Iris pigment epithelial cell (primary cell): ENCODE measurements around the gene NID1.
A peak's percentile ranks its signal among the peaks of the same experiment; 100 is the strongest.
"Not testable (repeated sequence)": the region's sequence is repeated elsewhere in the genome, so short reads cannot be mapped to it uniquely, and the experiment has no call there.

Source experiments
- DNase-seq: peaks from one replicate; pipeline ENCODE4 v3.0.0-alpha.2; 2011; ENCODE audit warnings: low read depth

Gene NID1

GRCh38 chr1:235999259-235999925 is 65.5 kb downstream of the NID1 start:
- DNase-seq, result peak; percentile 99

GRCh38 chr1:235998812-235999211 is 66.1 kb downstream of the NID1 start:
- peak; percentile 64 for DNase-seq

DNA sequence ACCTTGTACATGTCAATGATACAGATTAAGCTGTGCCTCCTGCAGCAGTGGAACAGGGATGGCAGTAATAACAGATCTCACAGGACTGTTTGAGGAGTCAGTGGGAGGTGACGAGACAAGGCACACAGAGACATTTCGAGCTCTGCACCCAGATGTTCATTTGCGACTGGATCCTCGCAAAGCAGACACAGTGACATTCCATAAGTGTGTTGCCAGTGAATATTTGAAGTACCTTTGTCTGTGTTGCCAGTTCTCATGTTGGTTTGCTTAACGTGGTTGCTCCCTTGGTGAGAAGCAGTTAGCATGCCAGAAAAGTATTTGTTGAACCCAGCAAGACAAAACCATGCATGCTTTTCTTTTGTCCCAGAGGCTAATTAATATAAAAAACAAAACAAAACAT is 67.0 kb downstream of the NID1 start:
- no peak for DNase-seq

DNA sequence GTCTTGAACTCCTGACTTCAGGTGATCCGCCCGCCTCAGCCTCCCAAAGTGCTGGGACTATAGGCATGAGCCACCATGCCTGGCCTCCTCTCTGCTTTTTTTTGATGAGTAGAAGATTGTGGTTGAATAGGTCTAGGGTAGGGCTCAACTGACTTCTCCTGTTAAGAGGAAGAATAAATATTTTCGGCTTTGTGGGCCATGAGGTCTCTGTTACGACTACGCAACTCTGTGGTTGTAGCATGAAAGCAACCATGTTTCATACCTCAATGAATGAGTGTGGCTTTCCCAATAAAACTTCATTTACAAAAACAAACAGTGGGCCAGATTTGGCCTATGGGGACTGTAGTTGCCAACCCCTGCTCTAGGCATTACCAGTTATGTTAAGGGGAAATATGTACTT is 67.8 kb downstream of the NID1 start:
- DNase-seq, result no peak

DNA sequence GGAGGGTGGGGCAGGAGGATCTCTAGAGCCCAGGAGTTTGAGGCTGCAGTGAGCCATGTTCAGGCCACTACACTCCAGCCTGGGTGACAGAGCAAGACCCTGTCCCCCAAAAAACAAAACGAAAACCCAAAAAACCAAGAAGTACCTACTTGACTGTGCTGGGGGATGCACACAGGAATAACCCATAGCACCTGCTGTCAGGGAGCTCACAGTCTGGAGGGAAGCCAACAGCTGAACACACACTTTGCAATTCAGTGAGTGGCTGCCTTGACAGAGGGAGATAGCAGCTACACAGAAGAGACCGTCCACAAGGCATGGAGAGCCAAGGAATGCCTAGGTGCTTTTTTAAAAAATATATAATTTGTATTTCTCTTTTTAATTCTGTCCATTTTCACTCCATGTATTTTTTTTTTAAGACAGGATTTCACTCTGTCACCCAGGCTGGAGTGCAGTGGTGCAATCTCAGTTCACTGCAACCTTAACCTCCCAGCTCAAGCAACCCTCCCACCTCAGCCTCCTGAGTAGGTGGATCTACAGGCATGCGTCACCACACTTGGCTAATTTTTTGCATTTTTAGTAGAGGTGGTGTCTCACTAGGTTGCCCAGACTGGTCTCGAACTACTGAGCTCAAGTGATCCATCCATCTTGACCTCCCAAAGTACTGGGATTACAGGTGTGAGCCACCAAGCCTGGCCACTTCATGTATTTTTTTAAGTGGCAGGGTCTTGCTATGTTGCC is 68.7 kb downstream of the NID1 start:
- DNase-seq, result no peak

DNA sequence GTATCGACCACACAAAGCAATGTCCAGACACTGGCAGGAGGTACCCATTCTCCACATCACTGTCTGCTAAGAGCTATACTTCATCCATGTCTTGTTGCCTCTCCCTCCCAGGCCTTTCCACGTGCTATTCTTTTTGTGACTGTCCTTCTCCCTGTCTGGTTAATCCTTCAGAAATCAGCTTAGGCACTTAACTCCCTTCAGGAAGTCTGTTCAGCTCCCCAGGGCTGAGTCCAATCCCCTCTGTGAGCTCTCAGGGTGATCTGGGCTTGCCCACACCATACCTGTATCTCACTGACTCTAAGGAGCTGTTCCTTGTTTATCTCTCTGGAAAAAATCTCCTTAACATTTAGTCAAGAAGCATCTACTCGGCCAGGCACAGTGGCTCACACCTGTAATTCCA is 69.4 kb downstream of the NID1 start:
- no peak for DNase-seq

DNA sequence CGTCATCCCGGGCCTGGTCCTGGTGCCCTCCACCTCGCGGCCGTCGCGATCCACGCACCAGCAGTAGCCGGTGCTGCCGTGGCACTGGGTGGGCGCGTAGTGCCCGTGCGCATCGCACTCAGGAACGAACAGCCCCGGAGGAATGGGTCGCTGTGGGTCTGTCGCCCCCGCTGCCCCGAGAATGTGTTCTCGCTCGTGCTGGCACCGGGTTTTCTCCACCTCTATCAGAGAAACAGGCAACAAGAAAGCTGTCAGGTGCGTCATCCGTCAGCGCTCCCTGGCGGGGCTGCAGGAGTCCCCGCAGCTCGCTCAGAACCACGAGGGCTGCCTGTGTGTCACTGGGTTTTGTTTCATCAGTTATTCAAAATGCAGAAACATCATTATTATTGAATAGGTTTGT is 71.2 kb downstream of the NID1 start:
- no peak for DNase-seq

GRCh38 chr1:235992868-235993267 is 72.0 kb downstream of the NID1 start:
- no peak for DNase-seq

- DNase-seq, result no peak
Measured at GRCh38 chr1:235992346-235992745, 72.5 kb downstream of the NID1 start.

GRCh38 chr1:235990330-235990795 is 74.5 kb downstream of the NID1 start:
- peak; percentile 93 for DNase-seq

GRCh38 chr1:235989105-235989504 is 75.8 kb downstream of the NID1 start:
- DNase-seq, result no peak

DNA sequence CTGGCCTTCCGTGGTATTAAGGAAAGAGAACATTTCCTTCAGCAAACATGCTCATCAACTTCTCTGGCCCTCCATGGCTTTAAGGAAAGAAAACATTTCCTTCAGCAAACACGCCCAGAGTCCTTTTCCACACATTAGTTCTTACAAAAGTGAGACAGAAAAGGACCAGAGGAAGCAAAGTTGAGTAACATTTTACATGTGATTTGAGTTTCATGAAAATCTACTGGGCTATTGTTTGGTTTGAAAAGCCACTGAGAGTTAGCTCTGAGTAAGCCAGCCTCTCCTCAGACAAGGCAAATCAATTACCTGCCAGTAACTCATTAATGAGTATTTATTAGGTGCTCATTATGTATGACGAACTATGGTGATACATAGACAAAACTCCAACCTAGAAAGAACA is 78.0 kb downstream of the NID1 start:
- DNase-seq, result no peak

GRCh38 chr1:235984041-235984825 is 80.7 kb downstream of the NID1 start:
- DNase-seq, result peak; percentile 88

DNA sequence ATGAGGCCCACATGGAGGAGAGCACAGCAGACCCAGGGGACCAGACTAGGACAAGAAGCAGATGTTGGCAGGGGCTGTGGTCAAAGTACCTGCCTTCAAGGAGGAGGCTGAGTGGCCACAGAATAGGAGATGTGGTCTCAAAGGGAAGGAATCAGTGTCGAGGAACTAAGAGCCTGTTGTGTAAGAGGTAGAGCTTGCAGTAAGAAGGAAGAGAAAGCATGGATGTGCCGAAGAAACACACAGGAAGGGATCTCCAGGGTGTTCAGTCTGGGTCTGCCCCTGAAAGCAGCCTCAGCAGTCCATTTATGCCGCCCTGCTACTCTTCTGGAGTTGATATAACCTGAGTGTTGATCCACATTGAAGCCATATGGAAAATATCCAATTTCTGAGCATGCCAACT is 83.9 kb downstream of the NID1 start:
- no peak for DNase-seq

- no peak for DNase-seq
Measured at GRCh38 chr1:235979716-235980333, 85.1 kb downstream of the NID1 start.

DNA sequence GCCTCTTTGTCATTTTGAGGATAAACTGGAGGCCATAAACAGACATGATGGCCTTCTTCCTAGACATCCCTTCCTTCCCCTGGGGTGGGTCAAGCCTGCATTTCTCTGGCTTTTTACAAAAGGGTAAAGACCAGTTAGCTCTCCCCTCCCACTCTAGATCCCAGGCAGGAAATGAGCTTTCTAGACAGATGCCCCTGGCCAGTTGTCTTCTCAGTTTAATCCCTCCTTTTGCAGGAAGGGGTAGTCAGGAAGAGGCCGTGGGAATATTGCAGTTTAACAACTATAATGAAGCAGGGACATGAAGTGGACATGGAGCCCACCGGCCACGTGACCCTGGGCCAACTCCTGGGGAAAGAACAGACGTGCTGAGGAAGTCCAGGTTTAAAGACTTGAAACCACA is 85.7 kb downstream of the NID1 start:
- DNase-seq, result no peak

DNA sequence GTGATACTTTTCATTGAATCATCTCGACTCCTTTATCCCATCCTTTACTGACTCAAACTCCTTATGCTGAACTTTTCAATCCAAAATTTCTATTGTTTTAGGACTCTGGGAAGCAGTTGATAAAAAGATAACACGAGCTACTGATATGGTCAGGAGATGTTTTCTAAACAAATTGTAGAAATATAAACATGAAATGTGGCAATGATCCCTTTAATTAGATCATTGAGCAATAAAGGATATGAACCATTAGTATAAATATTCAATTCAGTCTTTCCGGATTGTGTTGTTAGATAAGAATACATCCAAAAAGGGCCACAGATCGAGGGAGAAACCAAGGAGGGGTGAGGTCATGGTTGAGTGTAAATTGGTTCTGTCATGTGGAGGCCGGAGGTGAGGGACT is 88.4 kb downstream of the NID1 start:
- peak; percentile 38 for DNase-seq

DNA sequence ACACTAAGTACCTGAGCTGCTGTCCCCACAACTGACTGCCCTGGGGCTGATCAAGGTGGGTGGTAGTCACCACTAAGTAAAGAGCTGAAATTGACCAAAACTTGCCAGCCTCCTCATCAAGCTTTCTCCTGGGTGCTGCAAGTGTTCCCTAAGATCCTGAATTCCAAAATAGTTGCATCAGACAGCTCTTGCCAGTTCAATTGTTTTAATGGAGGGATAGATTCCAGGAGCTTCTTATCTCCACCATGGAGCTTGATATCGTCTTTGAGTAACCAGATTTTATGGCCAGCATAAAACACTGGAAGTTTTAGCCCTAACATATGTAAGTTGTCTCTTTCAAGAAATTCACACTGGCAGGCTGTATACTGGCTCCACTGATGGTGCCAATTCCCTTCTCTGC is 90.3 kb downstream of the NID1 start:
- no peak for DNase-seq

DNA sequence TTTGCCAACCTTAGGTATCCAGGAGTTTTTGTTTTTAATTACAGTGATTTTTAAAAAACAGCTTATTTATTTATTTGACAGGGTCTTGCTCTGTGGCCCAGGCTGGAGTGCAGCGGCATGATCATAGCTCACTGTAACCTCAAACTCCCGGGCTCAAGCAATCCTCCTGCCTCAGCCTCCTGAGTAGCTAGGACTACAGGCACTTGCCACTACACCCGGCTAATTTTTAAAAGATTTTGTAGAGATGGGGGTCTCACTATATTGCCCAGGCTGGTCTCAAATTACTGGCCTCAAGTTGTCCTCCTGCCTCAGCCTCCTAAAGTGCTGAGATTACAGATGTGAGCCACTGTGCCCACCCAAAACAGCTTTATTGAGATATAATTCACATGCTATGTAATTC is 92.2 kb downstream of the NID1 start:
- not testable (repeated sequence) for DNase-seq

DNA sequence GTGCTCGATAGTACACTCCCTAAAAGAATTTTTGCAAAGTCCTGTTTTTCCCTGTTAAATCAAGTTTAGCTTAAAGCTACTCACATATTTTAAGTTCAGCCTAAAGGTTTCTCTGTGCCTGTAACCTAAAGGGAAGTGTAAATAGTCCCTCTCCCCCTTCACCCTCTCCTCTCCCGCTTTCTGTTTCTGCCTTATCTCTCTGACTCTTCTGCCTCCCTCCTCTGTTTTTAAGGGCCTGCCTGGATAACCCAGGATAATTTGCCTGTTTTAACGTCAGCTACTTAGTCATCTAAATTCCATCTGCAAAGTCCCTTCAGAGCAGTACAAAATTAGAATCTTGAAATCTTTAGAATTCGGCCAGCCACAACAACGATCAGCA is 92.6 kb downstream of the NID1 start:
- peak; percentile 82 for DNase-seq

DNA sequence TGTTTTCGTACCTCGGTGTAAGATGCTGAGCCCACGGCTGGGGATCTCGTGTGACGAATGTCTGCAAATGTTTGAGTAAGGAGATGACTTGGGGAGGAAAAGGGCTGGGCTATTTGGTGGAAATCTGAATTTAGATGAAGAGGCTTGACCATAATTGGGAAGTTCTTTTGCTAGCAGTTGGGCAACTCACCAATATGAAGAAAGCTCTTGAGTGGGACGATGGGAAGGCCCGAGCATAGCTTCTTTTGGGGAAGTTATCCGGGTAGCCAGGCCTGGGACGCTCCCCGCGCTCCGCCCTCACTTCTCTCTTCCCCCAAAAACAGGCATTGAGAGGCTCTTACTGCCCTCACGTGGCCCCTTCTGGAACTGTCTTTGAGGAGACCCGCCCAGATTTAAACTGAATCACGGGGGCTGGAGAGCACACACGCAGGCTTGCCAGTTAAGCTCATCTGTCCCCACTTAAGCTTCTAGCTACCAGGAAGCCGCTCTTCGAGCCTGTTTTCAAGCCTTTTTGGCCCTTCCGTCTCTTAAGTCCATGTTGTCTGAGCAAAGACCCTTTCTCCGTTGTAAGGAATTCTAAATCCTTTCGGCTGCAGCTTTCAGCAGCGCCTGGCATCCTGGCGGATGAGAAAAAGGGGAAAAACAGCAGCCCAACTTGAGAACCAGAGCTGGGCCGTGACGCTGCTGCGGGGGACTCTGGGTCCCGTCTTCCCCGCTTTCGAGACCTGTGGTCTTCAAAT is 93.1 kb downstream of the NID1 start:
- peak; percentile 94 for DNase-seq

GRCh38 chr1:235971020-235971419 is 93.9 kb downstream of the NID1 start:
- DNase-seq, result no peak
